Lower leg skin (tissue), 4 donors: ENCODE data around the gene INHBC. TPM values are rescaled to one million over a fixed set of nuclear protein-coding genes. Genes with fewer than 3 reads are reported as not detected.
"Not testable (repeated sequence)": the region's sequence is repeated elsewhere in the genome, so short reads cannot be mapped to it uniquely, and the experiment has no call there.

ENCODE experiments used
- DNase-seq, 2 donors: peaks; one replicate each; pipeline ENCODE4 v3.0.0-alpha.2; 2019; ENCODE audit warnings: low spot score in 2 of 2
- H3K4me3 ChIP-seq: fragments of 200-600 bp; sonication (generic); 2 replicates; pipeline ENCODE4 v1.5.1; 2017; ENCODE audit warnings: mild to moderate bottlenecking, low read depth; ENCODE audit not compliant: poor library complexity, severe bottlenecking
- CTCF ChIP-seq, 3 donors: fragments of 450-650 bp; IDR thresholded peaks; one replicate each; pipeline ENCODE4 v1.5.1; 2016; ENCODE audit warnings: antibody characterized with exemption in 3 of 3, mild to moderate bottlenecking in 3 of 3, moderate library complexity in 2 of 3
- POLR2A ChIP-seq, 2 donors: fragments of 450-650 bp; IDR thresholded peaks; one replicate each; pipeline ENCODE4 v1.6.1; 2016 to 2017; ENCODE audit warnings: antibody characterized with exemption in 2 of 2, mild to moderate bottlenecking in 1 of 2, moderate library complexity in 1 of 2
- WGBS, 2 donors: methylation state at CpG; one replicate each; pipeline ENCODE4 v1.1.5; 2018; 5-methylcytosine and 5-hydroxymethylcytosine counted together
- intact Hi-C: fragments of 100-400 bp; cut with DNase I; formaldehyde crosslinking; loops from one replicate; pipeline ENCODE4 v1.15.0; 2023; ENCODE audit warnings: low total_unique reads
- total RNA-seq, 4 donors: library from RNA; depleted of rRNA; stranded (reverse); fragments of >200 nt; gene quantifications; one replicate each; pipeline ENCODE4 v1.1.0, GENCODE V29; 2016

Gene INHBC
- total RNA-seq, 4 donors from 2014 or later, result not detected

DNA sequence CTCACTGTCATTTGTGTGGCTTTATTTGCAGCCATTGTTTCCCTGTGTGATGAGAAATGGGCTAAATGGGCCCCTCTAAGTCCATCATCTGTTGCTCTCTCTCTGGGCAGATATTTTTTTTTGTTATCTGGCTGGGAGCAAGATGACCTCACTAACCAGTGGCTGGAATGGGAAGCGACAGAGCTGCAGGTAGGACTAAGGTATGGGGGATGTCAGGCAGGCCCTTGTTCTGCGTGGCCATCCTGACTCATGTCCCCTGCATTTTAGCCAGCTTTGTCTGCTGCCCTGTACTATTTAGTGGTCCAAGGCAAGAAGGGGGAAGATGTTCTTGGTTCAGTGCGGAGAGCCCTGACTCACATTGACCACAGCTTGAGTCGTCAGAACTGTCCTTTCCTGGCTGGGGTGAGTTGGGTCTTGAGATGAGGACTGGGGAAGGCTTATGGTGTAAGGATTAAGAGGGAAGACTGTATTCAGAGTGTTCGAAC, 54.6 kb downstream of the INHBC start:
- no peak for DNase-seq
- WGBS, 2 donors, result 94% methylated on average over 5 of the region's 5 CpGs
- intact Hi-C loops, result no loop called here
- H3K4me3 ChIP-seq, result no peak overlapping the region
- TF ChIP-seq POLR2A (IDR thresholded peaks at IDR 0.05) (no peak), CTCF (IDR thresholded peaks at IDR 0.05) (no peak)

GRCh38 chr12:57490126-57490525, 55.5 kb downstream of the INHBC start:
- H3K4me3 ChIP-seq, result no peak overlapping the region
- WGBS, 2 donors, result 96 to 98% methylated on average over 4 of the region's 4 CpGs
- DNase-seq, result no peak
- TF ChIP-seq POLR2A (IDR thresholded peaks at IDR 0.05) (no peak), CTCF (IDR thresholded peaks at IDR 0.05) (no peak)
- intact Hi-C loops, result no loop called here

- no peak overlapping the region for H3K4me3 ChIP-seq
- intact Hi-C loops, result no loop called here
- 91 to 93% methylated on average over 15 of the region's 15 CpGs for WGBS, 2 donors
- DNase-seq, result no peak
- TF ChIP-seq CTCF (IDR thresholded peaks at IDR 0.05), result no peak
- TF ChIP-seq POLR2A (IDR thresholded peaks at IDR 0.05), result no peak
These were observed 57.1 kb downstream of the INHBC start for GRCh38 chr12:57491393-57492280.

GRCh38 chr12:57495051-57495701, 60.6 kb downstream of the INHBC start:
- H3K4me3 ChIP-seq, DNase-seq, intact Hi-C loops: not testable (repeated sequence)
- 92 to 93% methylated on average over 12 to 39 of the region's 48 CpGs for WGBS, 2 donors

DNA sequence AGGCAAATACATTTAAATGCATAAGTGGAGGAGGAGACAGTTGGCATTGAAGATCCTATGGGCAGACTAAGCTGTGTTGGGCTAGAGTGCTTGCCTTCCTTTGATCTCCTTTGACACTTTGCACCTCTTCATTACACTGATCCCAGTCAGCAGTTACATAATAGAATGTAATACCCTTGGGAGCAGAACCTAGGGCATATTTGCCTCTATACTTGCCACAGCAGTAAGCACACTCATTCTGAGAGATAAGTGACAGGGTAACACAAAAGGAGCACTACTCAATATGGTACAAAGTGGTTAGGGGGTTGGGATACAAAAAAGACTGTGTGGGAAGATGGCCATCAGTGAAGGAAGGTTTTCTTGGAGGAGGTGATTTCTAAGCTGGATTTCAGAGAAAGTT, 62.2 kb downstream of the INHBC start:
- TF ChIP-seq POLR2A (IDR thresholded peaks at IDR 0.05) (no peak), CTCF (IDR thresholded peaks at IDR 0.05) (no peak)
- DNase-seq, result no peak
- intact Hi-C loops, result no loop called here
- no peak overlapping the region for H3K4me3 ChIP-seq
